ACC112 (cell line): ENCODE measurements around the gene DDX39B.

Source experiments
- H2AFZ ChIP-seq: fragments of 200-600 bp; sonication (generic); one replicate; pipeline ENCODE4 v1.6.0; 2017; ENCODE audit warnings: antibody characterized with exemption, low read length; ENCODE audit not compliant: unreplicated experiment
- H3K27ac ChIP-seq: fragments of 200-600 bp; sonication (generic); 2 replicates; pipeline ENCODE4 v1.5.1; 2014; ENCODE audit warnings: low read depth, mild to moderate bottlenecking, antibody characterized with exemption, low read length, moderate library complexity
- H3K27me3 ChIP-seq: fragments of 200-600 bp; sonication (generic); 2 replicates; pipeline ENCODE4 v1.6.1; 2014; ENCODE audit warnings: mild to moderate bottlenecking, antibody characterized with exemption, low read length, moderate library complexity, mixed read lengths; ENCODE audit not compliant: insufficient read depth
- H3K36me3 ChIP-seq: fragments of 200-600 bp; sonication (generic); 2 replicates; pipeline ENCODE4 v1.6.1; 2016; ENCODE audit warnings: mild to moderate bottlenecking, antibody characterized with exemption, low read length, moderate library complexity, mixed read lengths; ENCODE audit not compliant: insufficient read depth
- H3K4me1 ChIP-seq: fragments of 200-600 bp; sonication (generic); one replicate; pipeline ENCODE4 v1.6.1; 2016; ENCODE audit warnings: low read length, mixed read lengths; ENCODE audit not compliant: insufficient read depth, unreplicated experiment, control insufficient read depth
- H3K4me3 ChIP-seq: fragments of 200-600 bp; sonication (generic); 2 replicates; pipeline ENCODE4 v1.5.1; 2014; ENCODE audit warnings: mild to moderate bottlenecking, low read depth, low read length
- H3K79me2 ChIP-seq: fragments of 200-600 bp; sonication (generic); one replicate; pipeline ENCODE4 v1.6.0; 2016; ENCODE audit warnings: low read length; ENCODE audit not compliant: control insufficient read depth, unreplicated experiment, insufficient read depth

Gene DDX39B

GRCh38 chr6:31574106-31575061 is 32.6 kb upstream of the DDX39B start:
- Histone ChIP-seq H3K36me3 (no peaks in the 10 kb centered on the region), H3K27ac (no peak overlapping the region), H3K4me3 (no peak overlapping the region), H3K4me1 (no peaks in the 10 kb centered on the region), H3K27me3 (peaks cover 9% of the 10 kb centered on the region), H3K79me2 (no peaks in the 10 kb centered on the region), H2AFZ (no peak overlapping the region)

DNA sequence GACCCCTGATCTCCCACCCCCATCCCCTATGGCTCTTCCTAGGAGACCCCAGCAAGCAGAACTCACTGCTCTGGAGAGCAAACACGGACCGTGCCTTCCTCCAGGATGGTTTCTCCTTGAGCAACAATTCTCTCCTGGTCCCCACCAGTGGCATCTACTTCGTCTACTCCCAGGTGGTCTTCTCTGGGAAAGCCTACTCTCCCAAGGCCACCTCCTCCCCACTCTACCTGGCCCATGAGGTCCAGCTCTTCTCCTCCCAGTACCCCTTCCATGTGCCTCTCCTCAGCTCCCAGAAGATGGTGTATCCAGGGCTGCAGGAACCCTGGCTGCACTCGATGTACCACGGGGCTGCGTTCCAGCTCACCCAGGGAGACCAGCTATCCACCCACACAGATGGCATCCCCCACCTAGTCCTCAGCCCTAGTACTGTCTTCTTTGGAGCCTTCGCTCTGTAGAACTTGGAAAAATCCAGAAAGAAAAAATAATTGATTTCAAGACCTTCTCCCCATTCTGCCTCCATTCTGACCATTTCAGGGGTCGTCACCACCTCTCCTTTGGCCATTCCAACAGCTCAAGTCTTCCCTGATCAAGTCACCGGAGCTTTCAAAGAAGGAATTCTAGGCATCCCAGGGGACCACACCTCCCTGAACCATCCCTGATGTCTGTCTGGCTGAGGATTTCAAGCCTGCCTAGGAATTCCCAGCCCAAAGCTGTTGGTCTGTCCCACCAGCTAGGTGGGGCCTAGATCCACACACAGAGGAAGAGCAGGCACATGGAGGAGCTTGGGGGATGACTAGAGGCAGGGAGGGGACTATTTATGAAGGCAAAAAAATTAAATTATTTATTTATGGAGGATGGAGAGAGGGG is 31.7 kb upstream of the DDX39B start:
- H3K4me1 ChIP-seq: no peaks in the 10 kb centered on the region
- H3K36me3 ChIP-seq: no peaks in the 10 kb centered on the region
- peaks cover 9% of the 10 kb centered on the region for H3K27me3 ChIP-seq
- no peak overlapping the region for H3K4me3 ChIP-seq
- no peaks in the 10 kb centered on the region for H3K79me2 ChIP-seq
- H3K27ac ChIP-seq: no peak overlapping the region
- no peak overlapping the region for H2AFZ ChIP-seq

- H3K79me2 ChIP-seq: no peaks in the 10 kb centered on the region
- no peak within 1 kb of the TSS for H3K27ac ChIP-seq
- H3K27me3 ChIP-seq: peaks cover 9% of the 10 kb centered on the region
- no peaks in the 10 kb centered on the region for H3K36me3 ChIP-seq
- H3K4me1 ChIP-seq: no peaks in the 10 kb centered on the region
- no peak within 1 kb of the TSS for H3K4me3 ChIP-seq
- no peak within 1 kb of the TSS for H2AFZ ChIP-seq
Observed at GRCh38 chr6:31572041-31572911, 30.5 kb upstream of the DDX39B start, which contains the start of gene LTA. LTA (plus strand) TSS chr6:31572289; CDS start chr6:31572743, 454 bp downstream.

DNA sequence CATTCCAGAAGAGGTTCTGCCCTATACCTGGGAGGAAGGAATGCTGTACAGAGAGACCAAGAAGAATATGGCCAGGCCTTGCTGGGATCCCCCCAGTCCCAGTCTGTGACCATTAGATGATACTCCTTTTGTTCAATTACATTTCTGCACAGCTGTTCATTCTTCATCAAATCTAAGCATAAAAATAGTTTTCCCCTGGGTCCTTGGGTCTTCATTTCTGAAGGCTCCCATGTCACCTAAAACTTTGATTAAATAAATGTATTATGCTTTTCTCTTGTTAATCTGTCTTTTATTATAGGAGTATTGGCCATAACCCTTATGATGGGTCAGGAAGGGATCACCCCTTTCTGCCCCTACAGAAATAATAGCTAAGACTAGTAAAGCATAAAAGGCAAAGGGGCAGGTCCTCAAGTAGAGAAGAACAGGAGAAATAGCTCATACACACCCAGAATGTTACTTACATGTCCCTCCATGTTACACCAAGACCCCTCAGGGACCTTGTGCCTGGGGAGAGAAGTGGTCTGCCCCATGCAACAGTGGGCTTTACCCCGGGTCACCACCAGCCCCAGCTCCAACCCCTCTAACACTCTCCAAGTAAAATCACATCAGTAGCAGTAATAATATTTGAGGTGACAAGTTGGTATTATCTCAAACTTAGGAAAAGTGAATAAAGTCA is 28.2 kb upstream of the DDX39B start:
- Histone ChIP-seq H3K79me2 (no peaks in the 10 kb centered on the region), H2AFZ (no peak overlapping the region), H3K27ac (no peak overlapping the region), H3K36me3 (no peaks in the 10 kb centered on the region), H3K4me3 (no peak overlapping the region), H3K4me1 (no peaks in the 10 kb centered on the region), H3K27me3 (peaks cover 6% of the 10 kb centered on the region; the same call in 1 of the 2 replicates)

DNA sequence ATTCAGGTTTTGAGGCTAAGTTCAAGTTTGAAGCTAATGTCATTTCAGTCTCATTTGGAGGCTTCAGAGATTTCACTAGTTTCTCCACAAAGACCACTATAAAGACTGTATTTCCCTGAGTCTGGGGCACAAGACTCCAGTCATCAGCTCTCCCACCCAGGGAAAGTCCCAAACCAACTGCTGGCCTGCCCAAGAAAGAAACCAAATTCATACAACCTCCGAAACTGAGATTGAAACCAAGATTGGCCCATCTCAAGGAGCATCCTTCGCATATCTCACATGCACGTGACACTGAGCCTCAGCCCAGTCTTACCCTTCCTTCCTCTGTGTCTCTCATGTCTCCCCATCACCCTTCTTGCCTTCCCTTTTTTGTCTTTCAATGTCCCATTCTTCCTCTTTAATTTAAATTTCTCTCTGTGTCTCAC is 26.7 kb upstream of the DDX39B start:
- H3K27ac ChIP-seq: no peak overlapping the region
- peaks cover 3% of the 10 kb centered on the region for H3K4me1 ChIP-seq

GRCh38 chr6:31567531-31568370 is 25.9 kb upstream of the DDX39B start:
- Histone ChIP-seq H3K4me1 (peaks cover 11% of the 10 kb centered on the region), H3K36me3 (no peaks in the 10 kb centered on the region), H3K27ac (no peak overlapping the region), H3K27me3 (no peaks in the 10 kb centered on the region), H2AFZ (no peak overlapping the region), H3K79me2 (no peaks in the 10 kb centered on the region), H3K4me3 (no peak overlapping the region)

More for the DNA sequence above, 26.7 kb upstream of the DDX39B start:
- Histone ChIP-seq H3K79me2 (no peaks in the 10 kb centered on the region), H3K27me3 (no peaks in the 10 kb centered on the region), H3K4me3 (no peak overlapping the region), H2AFZ (no peak overlapping the region), H3K36me3 (no peaks in the 10 kb centered on the region)

- H2AFZ ChIP-seq: no peak overlapping the region
- H3K4me3 ChIP-seq: 0 out of 2 replicates have a peak overlapping the region, but pooled peaks have one; percentile 1
- H3K27me3 ChIP-seq: no peaks in the 10 kb centered on the region
- no peaks in the 10 kb centered on the region; the same call in 1 of the 2 replicates for H3K36me3 ChIP-seq
- H3K79me2 ChIP-seq: peaks cover 4% of the 10 kb centered on the region
- peaks cover 41% of the 10 kb centered on the region for H3K4me1 ChIP-seq
- H3K27ac ChIP-seq: peak overlapping the region; percentile 87
Observed at GRCh38 chr6:31560697-31561058, 18.9 kb upstream of the DDX39B start.

DNA sequence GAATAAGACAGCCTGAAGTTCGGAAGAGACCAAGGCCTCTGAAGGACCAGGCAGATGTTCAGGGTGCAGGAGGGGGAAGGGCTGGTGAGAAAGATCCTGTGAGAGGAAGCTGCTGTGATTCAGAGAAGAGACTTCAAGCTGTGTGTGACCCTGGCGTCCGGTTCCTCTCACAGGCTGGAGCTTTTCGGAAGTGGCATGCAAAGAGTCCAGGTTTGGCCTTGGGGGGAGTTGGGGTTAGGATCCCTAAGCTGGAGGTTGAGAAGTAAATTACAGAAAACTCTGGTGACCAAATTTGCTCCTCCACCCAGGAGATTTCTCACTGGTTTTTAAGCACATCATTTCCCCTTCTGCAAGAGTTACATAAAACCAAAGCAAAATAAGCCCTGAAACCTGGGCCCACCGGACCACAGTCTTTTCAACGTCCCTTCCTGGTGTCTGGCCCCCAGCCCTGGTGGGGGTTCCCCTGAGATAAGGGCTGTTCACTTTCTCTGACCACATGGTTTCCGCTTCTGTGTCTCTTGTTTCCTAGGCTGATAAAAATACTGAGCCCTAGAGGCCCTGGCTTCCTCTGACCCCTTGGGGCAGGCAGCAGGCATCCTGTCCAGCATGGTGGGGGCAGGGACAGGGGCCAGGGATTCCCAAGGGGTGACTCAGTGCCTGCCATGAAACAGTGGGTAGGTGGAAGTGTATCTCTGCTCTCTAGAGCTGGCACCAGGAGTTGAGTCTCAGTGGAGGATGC is 18.3 kb upstream of the DDX39B start:
- Histone ChIP-seq H3K79me2 (peaks cover 4% of the 10 kb centered on the region), H3K36me3 (no peaks in the 10 kb centered on the region; the same call in 1 of the 2 replicates), H3K27me3 (no peaks in the 10 kb centered on the region), H3K27ac (peak overlapping the region; percentile 87), H3K4me1 (peaks cover 41% of the 10 kb centered on the region), H2AFZ (no peak overlapping the region), H3K4me3 (peak overlapping the region; percentile 19; the same call in 1 of the 2 replicates)
